Anterior cingulate cortex (tissue), 58 donors: ENCODE measurements around the gene AMIGO1.
A peak's percentile ranks its signal among the peaks of the same experiment; 100 is the strongest.

Source experiments
- DNase-seq, 58 donors: peaks; one replicate each; lab custom pipeline; 2025; lab: John Stamatoyannopoulos, UW

Gene AMIGO1

DNA sequence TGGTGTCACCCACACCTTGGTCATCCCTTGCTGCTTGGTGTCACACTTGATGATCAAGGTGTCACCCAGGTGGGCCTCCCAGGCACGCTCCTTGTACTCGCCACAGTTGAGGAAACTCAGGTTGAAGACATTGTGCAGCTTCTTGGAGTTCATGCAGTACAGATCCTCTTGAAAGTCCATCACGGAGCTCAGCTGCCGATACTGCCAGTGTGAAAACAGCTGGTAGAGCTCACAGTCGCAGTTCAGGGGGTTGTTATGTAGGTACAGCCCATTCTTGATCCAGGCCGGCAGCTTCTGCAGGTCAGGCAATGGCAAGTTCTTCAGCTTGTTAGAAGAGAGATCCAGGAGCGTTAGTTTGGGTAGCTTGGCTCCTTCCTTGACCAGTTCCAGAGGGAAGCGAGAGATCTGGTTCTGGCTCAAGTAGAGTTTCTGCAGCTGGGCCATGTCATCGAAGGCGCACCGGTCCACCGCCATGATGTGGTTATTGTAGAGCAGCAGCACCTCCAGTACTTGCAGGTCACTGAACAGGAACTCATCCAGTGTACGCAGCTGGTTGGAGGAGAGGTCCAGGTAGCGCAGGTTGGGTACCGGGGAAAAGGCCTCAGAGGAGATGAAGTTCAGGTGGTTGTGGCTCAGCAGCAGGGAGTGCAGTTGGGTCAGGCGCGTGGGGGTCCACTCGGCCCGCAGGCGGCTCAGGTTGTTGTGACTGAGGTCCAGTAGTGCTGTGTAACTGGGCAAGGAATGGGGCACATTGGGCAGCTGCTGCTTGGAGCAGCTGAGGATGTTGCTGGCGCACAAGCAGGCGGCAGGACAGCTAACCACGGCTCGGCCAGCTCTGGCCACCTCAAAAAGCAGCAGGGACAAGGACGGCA, 1.3 kb downstream of the AMIGO1 start:
- no peak for DNase-seq

DNA sequence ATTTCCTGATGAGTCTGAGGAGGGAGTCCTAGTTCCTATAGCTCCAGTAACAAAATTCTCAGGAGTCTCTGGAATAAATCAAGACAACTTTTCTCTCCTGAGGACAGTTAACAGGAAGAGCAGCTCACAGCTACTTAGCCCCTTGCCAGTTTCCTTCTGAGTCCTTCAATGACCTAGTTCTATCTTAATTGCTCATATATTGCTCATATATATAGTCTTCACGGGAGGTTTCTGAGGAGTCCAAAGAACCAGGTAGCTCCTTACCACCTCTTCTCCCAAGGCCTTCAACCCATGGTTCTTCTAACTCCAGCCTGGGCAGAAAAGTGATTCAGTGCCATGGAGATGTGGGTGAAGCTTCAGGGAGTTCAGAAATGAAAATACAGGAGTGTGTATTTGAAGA, 4.6 kb downstream of the AMIGO1 start:
- no peak for DNase-seq

DNA sequence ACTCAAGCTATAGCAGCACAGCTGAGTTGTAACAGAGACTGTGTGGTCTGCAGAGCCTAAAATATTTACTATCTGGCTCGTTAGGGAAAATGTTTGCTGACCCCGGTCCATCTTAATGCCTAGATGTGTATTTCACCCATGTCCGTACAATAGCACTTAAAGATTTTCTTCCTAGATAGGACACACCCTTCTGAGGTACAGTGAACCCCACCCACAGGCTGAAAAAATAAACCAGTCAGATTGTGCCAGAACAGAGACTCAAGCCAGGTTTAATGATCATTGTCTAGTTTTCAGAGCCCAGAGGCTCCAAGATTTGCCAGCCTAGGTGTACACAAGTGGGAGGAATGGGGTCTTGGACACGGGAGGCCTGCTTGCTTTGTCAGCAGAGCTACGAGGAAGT, 5.6 kb downstream of the AMIGO1 start:
- no peak for DNase-seq

DNA sequence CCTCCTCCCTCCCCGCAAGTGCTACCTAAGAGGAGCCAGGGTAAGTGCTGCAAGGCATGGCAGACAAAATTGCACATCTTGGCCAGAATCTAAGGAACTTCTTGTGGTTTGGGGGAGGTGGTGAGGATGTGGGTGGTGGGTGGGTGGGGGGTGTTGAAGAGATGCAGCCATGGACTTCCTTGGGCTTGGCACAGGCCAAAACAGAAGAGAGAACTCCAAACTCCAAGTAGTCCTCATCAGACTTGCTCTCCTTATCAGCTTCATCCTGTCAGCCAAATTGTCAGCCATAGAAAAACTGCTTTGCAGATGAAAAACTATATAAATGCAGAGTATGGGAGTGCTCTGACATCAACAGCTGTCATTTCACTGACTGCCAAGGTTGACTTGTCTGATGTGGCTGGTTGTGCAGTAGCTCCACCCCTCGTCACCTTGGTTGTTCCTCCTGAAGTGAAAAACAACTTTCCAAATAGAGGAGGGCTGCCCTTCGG, 7.1 kb downstream of the AMIGO1 start:
- DNase-seq = no peak

DNA sequence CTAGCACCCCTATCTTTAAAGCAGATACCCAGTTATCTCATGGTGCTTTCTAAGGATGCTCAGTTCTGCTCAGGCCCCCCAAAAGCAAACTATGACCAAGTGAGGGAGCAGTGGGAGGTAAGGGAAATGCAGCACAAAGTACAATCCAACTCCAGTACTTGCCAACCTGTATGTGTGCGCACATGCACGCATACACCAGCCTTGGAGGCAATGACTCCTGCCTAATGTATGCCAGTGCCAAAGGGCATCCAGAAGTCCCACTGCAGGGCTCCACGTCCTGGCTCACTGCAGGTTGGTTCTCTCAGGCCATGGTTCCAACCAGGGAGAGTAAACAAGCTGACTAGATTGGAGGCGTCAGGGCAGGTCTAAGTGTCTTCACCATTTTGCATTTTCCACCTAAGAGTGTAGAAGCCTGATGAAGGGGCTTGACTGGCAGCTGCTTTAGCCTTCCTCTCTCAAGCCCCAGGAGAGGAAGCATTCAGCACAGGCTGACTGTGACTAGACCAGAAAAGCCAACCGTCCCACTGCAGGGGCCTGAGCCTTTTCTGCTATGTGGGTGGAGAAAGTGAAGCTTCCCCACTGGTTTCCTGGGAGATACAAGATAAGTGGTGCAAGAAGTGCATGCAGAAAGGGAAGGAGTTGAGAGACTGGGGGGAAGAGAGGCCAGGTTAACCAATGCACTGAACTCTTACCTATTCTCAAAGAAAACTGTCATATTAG, 7.7 kb downstream of the AMIGO1 start:
- no peak for DNase-seq

- no peak for DNase-seq
These were observed 8.6 kb downstream of the AMIGO1 start for GRCh38 chr1:109500941-109501381.

- peak in 8 of 58 donors; percentile 15 to 46 (median 30) for DNase-seq
These were observed 9.6 kb downstream of the AMIGO1 start for GRCh38 chr1:109499661-109500536.

DNA sequence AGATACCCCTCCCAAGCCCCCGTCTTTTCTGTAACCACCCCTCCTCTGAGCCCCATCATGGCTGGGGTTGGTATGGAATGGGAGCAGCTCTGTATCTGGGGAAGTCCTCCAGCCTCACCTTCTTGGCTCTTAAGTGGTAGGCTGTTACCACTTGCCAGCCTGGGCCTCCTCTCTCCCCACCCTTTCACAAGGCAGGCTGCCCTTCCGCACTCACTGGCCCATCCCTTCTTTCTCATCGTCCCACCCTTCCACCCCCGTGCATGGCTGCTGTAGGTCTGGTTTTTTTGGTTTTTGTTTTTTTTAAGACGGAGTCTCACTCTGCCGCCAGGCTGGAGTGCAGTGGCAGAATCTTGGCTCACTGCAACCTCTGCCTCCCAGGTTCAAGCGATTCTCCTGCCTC, 10.4 kb downstream of the AMIGO1 start:
- DNase-seq = peak in 4 of 58 donors; percentile 18 to 63 (median 42)

DNA sequence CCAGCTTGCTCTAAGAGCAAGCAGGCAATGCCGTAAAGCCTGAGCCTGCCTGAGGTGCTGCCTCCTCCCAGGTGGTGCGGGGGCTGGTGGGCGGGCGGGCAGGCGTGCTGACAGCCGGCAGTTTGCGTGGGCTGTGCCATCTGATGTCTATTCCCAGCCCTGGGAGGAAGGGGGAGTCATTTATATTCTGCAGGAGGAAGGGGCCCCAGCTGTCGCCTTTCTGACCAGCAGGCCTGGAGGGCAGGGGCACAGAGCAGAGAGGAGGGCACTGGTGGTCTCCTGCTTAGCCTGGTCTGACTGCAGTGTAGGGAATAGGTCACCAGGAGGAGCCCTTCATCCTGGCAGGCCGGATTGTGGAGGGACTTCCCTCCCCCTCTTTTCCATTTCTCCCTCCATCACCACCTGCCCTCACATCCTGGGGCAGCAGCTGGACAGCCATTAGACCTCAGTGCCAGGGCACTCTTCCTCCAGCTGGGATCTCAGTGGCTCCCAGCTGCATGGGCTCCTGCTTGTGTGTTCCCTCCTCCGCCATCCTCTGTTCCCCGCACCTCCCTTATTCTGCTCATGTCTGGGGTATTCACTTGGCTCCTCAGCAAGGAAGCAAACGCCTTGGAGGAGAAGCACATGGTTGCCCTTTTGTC, 11.2 kb downstream of the AMIGO1 start:
- DNase-seq = peak in 19 of 58 donors; percentile 20 to 81 (median 54)

GRCh38 chr1:109497449-109498160, 11.9 kb downstream of the AMIGO1 start:
- DNase-seq = peak in 2 of 58 donors; percentile 10 to 14

DNA sequence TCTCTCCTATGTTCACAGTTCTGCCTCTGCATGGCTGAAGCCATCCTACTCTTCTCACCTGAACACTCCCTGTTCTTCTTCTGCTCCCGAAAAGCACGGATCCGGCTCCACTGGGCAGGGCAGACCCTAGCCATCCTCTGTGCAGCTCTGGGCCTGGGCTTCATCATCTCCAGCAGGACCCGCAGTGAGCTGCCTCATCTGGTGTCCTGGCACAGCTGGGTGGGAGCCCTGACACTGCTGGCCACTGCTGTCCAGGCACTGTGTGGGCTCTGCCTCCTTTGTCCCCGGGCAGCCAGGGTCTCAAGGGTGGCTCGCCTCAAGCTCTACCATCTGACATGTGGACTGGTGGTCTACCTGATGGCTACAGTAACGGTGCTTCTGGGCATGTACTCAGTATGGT, 13.8 kb downstream of the AMIGO1 start:
- no peak for DNase-seq

- DNase-seq = peak in 57 of 58 donors; percentile 20 to 92 (median 78)
These were observed 15.6 kb downstream of the AMIGO1 start, which contains the start of gene CYB561D1 for GRCh38 chr1:109493805-109494539. Gene CYB561D1, plus strand, starts transcription at chr1:109494094. Its CDS starts 46 bp downstream, at chr1:109494140.

DNA sequence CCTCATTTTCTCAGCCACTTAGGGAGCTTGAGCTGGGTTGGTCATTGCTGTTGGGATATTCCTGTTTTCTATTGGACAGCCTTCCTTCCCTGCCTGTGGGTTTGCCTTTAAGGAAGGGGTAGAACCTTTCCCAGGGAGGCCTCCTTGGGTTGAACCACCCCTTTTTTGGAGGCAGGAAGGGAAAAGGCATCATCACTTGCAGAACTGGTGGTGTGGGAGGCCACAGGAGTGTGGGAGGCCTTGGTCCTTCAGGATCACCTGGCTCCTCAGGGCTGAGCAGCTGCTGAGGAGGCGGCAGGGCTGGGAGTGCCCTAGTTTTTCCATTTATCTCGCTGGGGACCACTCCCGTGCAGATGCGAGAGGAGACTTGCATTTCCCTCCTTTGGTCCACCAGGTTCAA, 16.3 kb downstream of the AMIGO1 start:
- DNase-seq = peak in 5 of 58 donors; percentile 19 to 67 (median 35)

- no peak for DNase-seq
These were observed 16.7 kb downstream of the AMIGO1 start for GRCh38 chr1:109492779-109493178.

GRCh38 chr1:109491372-109491771, 18.2 kb downstream of the AMIGO1 start:
- DNase-seq = no peak

- DNase-seq = no peak
These were observed 18.6 kb downstream of the AMIGO1 start for GRCh38 chr1:109490934-109491302.

- DNase-seq = peak in 49 of 58 donors; percentile 19 to 86 (median 54)
These were observed 19.2 kb downstream of the AMIGO1 start for GRCh38 chr1:109490029-109490933.
